Upper lobe of right lung (tissue), 1 donor: Measurements from ENCODE around the gene RNF207. TPM values are rescaled to one million over a fixed set of nuclear protein-coding genes. Genes with fewer than 3 reads are reported as not detected.

Experiments
- ATAC-seq: fragments of 200-7000 bp; cut with Tn5 transposase; one replicate; pipeline ENCODE4 v1.9.1; 2020; ENCODE audit warnings: mild to moderate bottlenecking, moderate library complexity
- DNase-seq: peaks from one replicate; pipeline ENCODE4 v3.0.0-alpha.2; 2020
- H3K27ac ChIP-seq: fragments of 200-600 bp; one replicate; pipeline ENCODE4 v1.8.0; 2022
- H3K27me3 ChIP-seq: fragments of 200-600 bp; one replicate; pipeline ENCODE4 v1.8.0; 2022; ENCODE audit warnings: mild to moderate bottlenecking
- H3K36me3 ChIP-seq: fragments of 200-600 bp; one replicate; pipeline ENCODE4 v1.8.0; 2022
- H3K4me1 ChIP-seq: fragments of 200-600 bp; one replicate; pipeline ENCODE4 v1.8.0; 2022
- H3K4me3 ChIP-seq: fragments of 200-600 bp; one replicate; pipeline ENCODE4 v1.8.0; 2022; ENCODE audit warnings: mild to moderate bottlenecking
- H3K9me3 ChIP-seq: fragments of 200-600 bp; one replicate; pipeline ENCODE4 v1.8.0; 2022
- intact Hi-C: fragments of 100-400 bp; cut with DNase I; formaldehyde crosslinking; loops from one replicate; pipeline ENCODE4 v1.11.0; 2022
- total RNA-seq: library from RNA; stranded (reverse); fragmentation: NEBNext Ultra II Directional; extraction: Animal tissue kit (Norgen Biotek cat#: 25700); gene quantifications from one replicate; pipeline ENCODE4 v1.2.1, GENCODE V29; 2021
- TF ChIP-seq, protein P1 (sequence below): fragments of 200-600 bp; IDR thresholded peaks from one replicate; pipeline ENCODE4 v1.8.0; 2022; ENCODE audit warnings: antibody characterized with exemption
- donor health status: DM: no; HTN: yes; CAD: no; lungs with severe emphysema.

Gene RNF207
- total RNA-seq, 1 donor from 2014 or later = 12.7 TPM

DNA sequence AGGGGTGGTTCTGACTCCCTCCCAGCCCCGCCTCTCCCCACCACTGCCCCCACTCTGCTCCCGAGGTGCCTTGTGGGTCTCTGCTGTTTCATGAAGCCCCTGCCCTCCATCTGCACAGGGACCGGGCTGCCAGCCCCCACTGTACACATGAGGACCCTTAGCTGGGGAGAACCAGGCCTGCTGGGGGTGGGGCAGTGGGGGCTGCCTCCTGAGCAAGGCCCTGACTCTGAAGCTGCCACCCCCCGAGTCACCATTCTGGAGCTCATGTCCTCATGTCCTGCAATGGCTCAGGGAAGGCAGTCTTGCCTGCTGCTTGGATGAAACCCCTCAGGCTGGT, 46.4 kb downstream of the RNF207 start:
- TF ChIP-seq, protein P1, sequence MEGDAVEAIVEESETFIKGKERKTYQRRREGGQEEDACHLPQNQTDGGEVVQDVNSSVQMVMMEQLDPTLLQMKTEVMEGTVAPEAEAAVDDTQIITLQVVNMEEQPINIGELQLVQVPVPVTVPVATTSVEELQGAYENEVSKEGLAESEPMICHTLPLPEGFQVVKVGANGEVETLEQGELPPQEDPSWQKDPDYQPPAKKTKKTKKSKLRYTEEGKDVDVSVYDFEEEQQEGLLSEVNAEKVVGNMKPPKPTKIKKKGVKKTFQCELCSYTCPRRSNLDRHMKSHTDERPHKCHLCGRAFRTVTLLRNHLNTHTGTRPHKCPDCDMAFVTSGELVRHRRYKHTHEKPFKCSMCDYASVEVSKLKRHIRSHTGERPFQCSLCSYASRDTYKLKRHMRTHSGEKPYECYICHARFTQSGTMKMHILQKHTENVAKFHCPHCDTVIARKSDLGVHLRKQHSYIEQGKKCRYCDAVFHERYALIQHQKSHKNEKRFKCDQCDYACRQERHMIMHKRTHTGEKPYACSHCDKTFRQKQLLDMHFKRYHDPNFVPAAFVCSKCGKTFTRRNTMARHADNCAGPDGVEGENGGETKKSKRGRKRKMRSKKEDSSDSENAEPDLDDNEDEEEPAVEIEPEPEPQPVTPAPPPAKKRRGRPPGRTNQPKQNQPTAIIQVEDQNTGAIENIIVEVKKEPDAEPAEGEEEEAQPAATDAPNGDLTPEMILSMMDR = no peak
- Histone ChIP-seq H3K27ac (no peak overlapping the region), H3K36me3 (no peaks in the 10 kb centered on the region), H3K27me3 (peaks cover 25% of the 10 kb centered on the region), H3K4me1 (peaks cover 7% of the 10 kb centered on the region), H3K4me3 (no peak overlapping the region), H3K9me3 (no peaks in the 10 kb centered on the region)
- DNase-seq = no peak
- no peak for ATAC-seq
- intact Hi-C loops = no loop called here

DNA sequence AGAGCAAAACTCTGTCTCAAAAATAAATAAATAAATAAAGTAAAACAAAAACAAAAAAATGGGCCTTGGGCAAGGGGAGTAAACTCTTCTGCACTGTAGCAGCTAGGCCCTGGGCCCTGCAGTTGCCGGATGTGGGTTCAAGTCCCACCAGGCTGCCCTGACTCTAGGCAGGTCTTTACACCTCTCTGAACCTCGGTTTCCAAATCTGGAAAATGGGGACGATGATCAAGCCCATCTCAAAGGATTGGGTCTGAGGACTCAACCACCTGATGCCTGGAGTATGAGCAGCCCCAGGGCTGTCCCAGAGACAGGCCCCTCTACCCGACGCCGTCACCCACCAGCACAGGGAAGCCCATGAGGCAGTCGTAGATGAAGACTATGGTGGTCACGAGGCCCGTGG, 47.5 kb downstream of the RNF207 start:
- DNase-seq (no peak), ATAC-seq (no peak)
- Histone ChIP-seq H3K4me1 (peaks cover 7% of the 10 kb centered on the region), H3K4me3 (no peak overlapping the region), H3K9me3 (no peaks in the 10 kb centered on the region), H3K27ac (no peak overlapping the region), H3K36me3 (no peaks in the 10 kb centered on the region), H3K27me3 (peaks cover 15% of the 10 kb centered on the region)
- intact Hi-C loops = no loop called here
- TF ChIP-seq, protein P1 = no peak

DNA sequence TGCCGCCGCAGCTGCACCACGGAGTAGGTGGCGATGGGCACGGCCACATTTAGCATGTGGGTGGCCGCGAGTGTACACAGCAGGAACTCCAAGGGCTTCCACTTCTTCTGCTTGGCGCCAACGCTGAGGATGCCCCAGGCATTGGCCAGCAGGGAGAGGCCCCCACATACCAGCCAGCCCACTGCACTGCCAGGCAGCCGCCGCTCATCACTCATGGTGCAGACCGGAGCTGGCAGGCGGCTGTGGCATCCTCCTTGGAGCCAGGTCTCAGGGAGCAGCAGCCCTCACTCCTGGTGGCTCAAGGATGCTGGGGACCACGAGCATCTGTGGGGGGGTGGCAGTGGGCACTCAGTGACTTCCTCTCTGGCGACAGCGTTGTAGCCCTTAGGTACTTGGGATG, 48.8 kb downstream of the RNF207 start:
- Histone ChIP-seq H3K36me3 (no peaks in the 10 kb centered on the region), H3K9me3 (no peaks in the 10 kb centered on the region), H3K4me1 (peaks cover 3% of the 10 kb centered on the region), H3K27me3 (peaks cover 8% of the 10 kb centered on the region), H3K27ac (no peak overlapping the region), H3K4me3 (no peak overlapping the region)
- DNase-seq (no peak), ATAC-seq (no peak)
- TF ChIP-seq, protein P1 = no peak
- intact Hi-C loops = no loop called here

DNA sequence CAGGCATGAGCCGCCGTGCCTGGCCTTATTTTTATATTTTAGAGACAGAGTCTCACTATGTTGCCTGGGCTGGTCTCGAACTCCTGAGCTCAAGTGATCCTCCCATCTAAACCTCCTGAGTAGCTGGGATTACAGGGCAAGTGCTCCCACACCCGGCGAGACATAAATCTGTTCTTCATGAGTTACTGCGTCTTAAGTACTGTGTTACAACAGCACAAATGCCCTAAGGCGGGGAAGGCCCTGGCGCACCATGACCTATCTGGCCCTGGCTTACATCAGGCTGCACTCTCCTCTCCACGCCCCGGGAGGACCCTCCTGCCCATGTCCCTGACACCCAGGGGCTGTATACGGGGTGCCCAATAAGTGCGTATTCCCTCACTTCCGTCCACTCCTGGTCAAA, 50.7 kb downstream of the RNF207 start:
- Histone ChIP-seq H3K4me1 (peaks cover 6% of the 10 kb centered on the region), H3K27me3 (no peaks in the 10 kb centered on the region), H3K36me3 (no peaks in the 10 kb centered on the region), H3K9me3 (no peaks in the 10 kb centered on the region), H3K27ac (no peak overlapping the region), H3K4me3 (no peak overlapping the region)
- DNase-seq (no peak), ATAC-seq (no peak)
- intact Hi-C loops = no loop called here
- TF ChIP-seq, protein P1 = no peak

DNA sequence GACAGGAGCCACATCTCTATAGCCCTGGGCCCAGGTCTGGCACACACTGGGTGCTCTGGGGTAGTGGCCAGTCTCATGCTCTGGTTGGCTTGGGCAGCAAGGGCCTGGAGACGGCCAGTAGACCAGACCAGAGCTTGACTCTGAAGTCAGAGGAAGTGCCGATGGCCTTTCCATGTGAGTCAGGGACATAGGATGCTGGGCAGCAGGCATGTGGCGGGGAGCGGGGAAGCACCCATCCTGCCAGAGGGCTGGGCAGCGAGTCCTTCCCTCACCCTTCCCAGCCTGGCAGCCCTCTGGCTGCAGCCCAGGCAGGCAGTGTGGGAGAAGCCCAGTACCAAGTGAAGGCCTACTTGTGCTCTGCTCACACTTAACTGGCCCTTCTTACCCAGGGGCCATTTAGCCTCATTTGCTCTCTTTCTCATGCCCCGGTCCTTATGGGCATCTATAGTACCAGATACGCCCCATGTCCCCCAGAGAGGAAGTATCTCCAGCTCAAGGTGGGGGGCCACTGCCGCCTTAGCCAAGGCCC, 51.7 kb downstream of the RNF207 start:
- Histone ChIP-seq H3K27ac (no peak overlapping the region), H3K27me3 (peaks cover 4% of the 10 kb centered on the region), H3K36me3 (no peaks in the 10 kb centered on the region), H3K4me1 (peaks cover 7% of the 10 kb centered on the region), H3K4me3 (no peak overlapping the region), H3K9me3 (no peaks in the 10 kb centered on the region)
- intact Hi-C loops = no loop called here
- TF ChIP-seq, protein P1 = no peak
- DNase-seq = no peak
- ATAC-seq = no peak

DNA sequence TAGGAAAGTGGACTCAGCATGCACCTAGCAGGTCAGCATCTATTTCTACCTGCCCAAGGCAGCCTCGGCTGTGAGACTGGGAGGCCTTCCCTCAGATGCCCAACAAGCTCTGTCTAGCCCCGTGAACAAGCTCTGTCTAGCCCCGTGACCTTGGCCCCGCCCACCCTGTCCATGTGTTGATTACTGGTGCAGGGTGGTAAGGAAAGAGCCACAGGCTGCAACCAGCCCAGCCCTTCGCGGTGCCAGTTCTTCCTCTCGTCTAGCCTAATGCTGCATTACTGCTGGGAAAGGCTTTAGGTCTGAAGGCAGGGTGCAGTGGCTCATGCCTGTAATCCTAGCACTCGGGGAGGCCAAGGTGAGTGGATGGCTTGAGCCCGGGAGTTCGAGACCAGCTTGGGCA, 52.8 kb downstream of the RNF207 start:
- intact Hi-C loops = no loop called here
- H3K27ac ChIP-seq = no peak overlapping the region
- peaks cover 4% of the 10 kb centered on the region for H3K27me3 ChIP-seq
- TF ChIP-seq, protein P1 = no peak
- no peaks in the 10 kb centered on the region for H3K9me3 ChIP-seq
- H3K4me1 ChIP-seq = peaks cover 9% of the 10 kb centered on the region
- H3K4me3 ChIP-seq = no peak overlapping the region
- DNase-seq (no peak), ATAC-seq (no peak)
- H3K36me3 ChIP-seq = no peaks in the 10 kb centered on the region
